ENCODE data around the gene TWSG1. TPM values are rescaled to one million over a fixed set of nuclear protein-coding genes. Genes with fewer than 3 reads are reported as not detected.
"Not testable (repeated sequence)": the region's sequence is repeated elsewhere in the genome, so short reads cannot be mapped to it uniquely, and the experiment has no call there.

The TWSG1 gene
- polyA plus RNA-seq, 2 of the 4 experiments (the other 2 are of a cell fraction): 20.6 to 38.3 TPM

GRCh38 chr18:9428862-9429661 is 94.5 kb downstream of the TWSG1 start:
- no peak overlapping the region for H3K4me3 ChIP-seq
- H3K4me2 ChIP-seq: no peak overlapping the region
- FAIRE-seq: no peak
- DNase-seq (ENCODE audit: low read depth in 1 of 2, low spot score in 1 of 2): no peak
- ChIA-PET POLR2A (no interaction called here), CTCF (no interaction called here)
- H3K9me3 ChIP-seq: no peaks in the 10 kb centered on the region
- ATAC-seq: no peak
- no peaks in the 10 kb centered on the region for H3K4me1 ChIP-seq
- no peak for TF ChIP-seq EHF (CRISPR knock-in tag; IDR thresholded peaks at IDR 0.05)
- H3K27ac ChIP-seq: no peak overlapping the region
- 89% methylated on average over 6 of the region's 6 CpGs for WGBS (ENCODE audit: missing lambda C conversion rate)

GRCh38 chr18:9429662-9429993 is 95.1 kb downstream of the TWSG1 start:
- no peak for TF ChIP-seq GATA3 (IDR thresholded peaks at IDR 0.05; ENCODE audit: borderline replicate concordance)
- TF ChIP-seq ZNF302 (CRISPR knock-in tag; IDR thresholded peaks at IDR 0.05): no peak
- no peak for TF ChIP-seq CHD2 (IDR thresholded peaks at IDR 0.05; ENCODE audit: low read length, partially characterized antibody)
- TF ChIP-seq ZC3H11A (IDR thresholded peaks at IDR 0.05): no peak
- no peak for TF ChIP-seq CEBPB (IDR thresholded peaks at IDR 0.05)
- TF ChIP-seq ZSCAN20 (CRISPR knock-in tag; IDR thresholded peaks at IDR 0.05): no peak
- TF ChIP-seq NPAS2 (CRISPR knock-in tag; IDR thresholded peaks at IDR 0.05; ENCODE audit: borderline replicate concordance): no peak
- TF ChIP-seq MAZ (IDR thresholded peaks at IDR 0.05; ENCODE audit: borderline replicate concordance, low read depth, low read length): no peak
- no peak for TF ChIP-seq HOXB13 (CRISPR knock-in tag; IDR thresholded peaks at IDR 0.05; ENCODE audit: low read depth)
- TF ChIP-seq RAD21 (conservative IDR thresholded peaks at IDR 0.05 in 1 of 2, IDR thresholded peaks at IDR 0.05 in 1 of 2): no peak
- TF ChIP-seq CBX8 (IDR thresholded peaks at IDR 0.05): no peak
- no peak for TF ChIP-seq EP300 (IDR thresholded peaks at IDR 0.05)
- TF ChIP-seq NR3C1 (IDR thresholded peaks at IDR 0.05): no peak
- TF ChIP-seq FOSL2 (IDR thresholded peaks at IDR 0.05): no peak
- no peak for TF ChIP-seq FOSL2 (CRISPR knock-in tag; IDR thresholded peaks at IDR 0.05)
- TF ChIP-seq E2F6 (IDR thresholded peaks at IDR 0.05; ENCODE audit: borderline replicate concordance, low read depth): no peak
- TF ChIP-seq ELK1 (IDR thresholded peaks at IDR 0.05; ENCODE audit: low read depth, low read length): no peak
- no peak for TF ChIP-seq JUN (IDR thresholded peaks at IDR 0.05)
- TF ChIP-seq SREBF2 (IDR thresholded peaks at IDR 0.05): no peak
- TF ChIP-seq HMGXB4 (CRISPR knock-in tag; IDR thresholded peaks at IDR 0.05; ENCODE audit: borderline replicate concordance): no peak
- TF ChIP-seq ESRRA (IDR thresholded peaks at IDR 0.05; ENCODE audit: borderline replicate concordance, low read length): no peak
- WGBS (ENCODE audit: missing lambda C conversion rate): 57% methylated on average over 3 of the region's 3 CpGs
- ATAC-seq (no peak), DNase-seq (ENCODE audit: low read depth in 1 of 2, low spot score in 1 of 2) (no peak), FAIRE-seq (no peak)
- POLR2A ChIA-PET: no interaction called here
- no peak overlapping the region for H3K4me3 ChIP-seq
- CTCF ChIA-PET: no interaction called here
- H3K27ac ChIP-seq: no peak overlapping the region
- H3K4me2 ChIP-seq: no peak overlapping the region
- no peaks in the 10 kb centered on the region for H3K4me1 ChIP-seq
- no peaks in the 10 kb centered on the region for H3K9me3 ChIP-seq

GRCh38 chr18:9430315-9430714 is 95.7 kb downstream of the TWSG1 start:
- DNase-seq (ENCODE audit: low read depth in 1 of 2, low spot score in 1 of 2); H3K27ac ChIP-seq; CTCF ChIA-PET; H3K4me3 ChIP-seq; H3K9me3 ChIP-seq; FAIRE-seq; POLR2A ChIA-PET; H3K4me1 ChIP-seq; ATAC-seq; H3K4me2 ChIP-seq: not testable (repeated sequence)
- 86% methylated on average over 21 of the region's 22 CpGs for WGBS (ENCODE audit: missing lambda C conversion rate)
